GM12872 (cell line): ENCODE data around the gene TGM1.

ENCODE experiments used
- CTCF ChIP-seq: IDR thresholded peaks from 3 replicates; pipeline ENCODE4 v1.5.1; 2011; ENCODE audit warnings: low read depth, mild to moderate bottlenecking, low read length, moderate library complexity; ENCODE audit not compliant: insufficient read depth

Gene TGM1

GRCh38 chr14:24231263-24232120, 31.5 kb downstream of the TGM1 start:
- no peak for TF ChIP-seq CTCF

- no peak for TF ChIP-seq CTCF
These were observed 34.1 kb downstream of the TGM1 start for GRCh38 chr14:24228902-24229301.

GRCh38 chr14:24226473-24226872, 36.5 kb downstream of the TGM1 start:
- no peak for TF ChIP-seq CTCF

DNA sequence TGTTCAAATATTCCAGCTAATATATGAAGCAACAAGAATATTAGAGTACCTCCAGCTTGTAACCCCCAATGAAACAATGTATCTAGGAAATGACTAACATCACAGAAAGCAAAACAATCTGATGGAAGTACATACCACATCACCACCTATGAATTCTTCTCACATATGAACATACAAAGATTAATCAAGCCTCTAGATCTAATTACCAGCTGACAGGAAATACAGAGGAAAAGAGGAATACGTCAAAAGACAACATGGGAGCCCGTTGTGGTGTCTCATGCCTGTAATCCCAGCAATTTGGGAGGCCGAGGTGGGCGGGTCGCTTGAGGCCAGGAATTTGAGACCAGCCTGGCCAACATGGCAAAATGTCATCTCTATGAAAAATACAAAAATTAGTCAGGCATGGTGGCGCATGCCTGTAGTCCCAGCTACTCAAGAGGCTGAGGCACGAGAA, 38.3 kb downstream of the TGM1 start:
- TF ChIP-seq CTCF, result no peak

DNA sequence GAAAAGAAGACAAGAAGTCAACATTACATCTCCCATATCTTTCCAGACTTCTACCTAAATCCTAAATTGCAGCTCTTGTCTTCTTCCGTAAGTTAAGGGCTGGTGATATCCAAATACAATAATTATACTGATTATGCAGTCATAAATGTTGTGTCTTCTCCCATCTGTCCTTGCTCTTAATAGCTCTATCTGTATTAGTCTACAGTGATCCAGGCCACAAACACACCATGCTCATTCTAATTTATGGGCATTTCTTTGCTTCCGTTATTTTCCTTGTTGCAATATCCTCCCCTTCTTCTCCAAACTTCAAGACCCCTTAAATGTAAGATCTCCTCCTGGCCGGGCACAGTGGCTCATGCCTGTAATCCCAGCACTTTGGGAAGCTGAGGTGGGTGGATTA, 43.5 kb downstream of the TGM1 start:
- TF ChIP-seq CTCF, result no peak

GRCh38 chr14:24219080-24219479, 43.9 kb downstream of the TGM1 start:
- no peak for TF ChIP-seq CTCF

DNA sequence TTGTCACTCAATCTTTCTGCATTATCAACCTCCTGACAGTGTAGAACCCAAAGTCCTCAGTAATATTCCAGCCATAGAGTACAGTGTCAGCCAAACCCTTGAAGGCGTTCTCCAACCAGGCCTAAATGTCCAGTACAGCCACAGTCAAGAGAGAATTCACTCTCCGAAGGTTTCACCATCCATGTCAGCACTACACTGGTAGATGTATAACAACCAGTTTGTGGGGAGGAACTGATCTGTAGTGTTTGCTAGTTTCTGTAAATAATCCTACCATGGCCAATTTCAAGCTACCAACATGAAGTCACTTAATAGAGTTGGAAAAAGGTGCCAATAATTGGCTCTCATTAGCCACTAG, 46.7 kb downstream of the TGM1 start:
- TF ChIP-seq CTCF, result no peak
